GM12878 (cell line): Measurements from ENCODE around the gene PTPRM. TPM values are rescaled to one million over a fixed set of nuclear protein-coding genes. Genes with fewer than 3 reads are reported as not detected.

Experiments used
- ATAC-seq: fragments of 200-7000 bp; cut with Tn5 transposase; 3 replicates; pipeline ENCODE4 v1.9.1; 2020; ENCODE audit warnings: mild to moderate bottlenecking, moderate library complexity
- BruUV-seq: library from RNA; stranded (reverse); fragments of 400-500 nt; replicated peaks from 2 replicates; lab custom pipeline; 2021; lab: Mats Ljungman, UMichigan
- CTCF ChIA-PET: fragments of 300-600 bp; sonication (Branson Sonifier 250); formaldehyde crosslinking; extraction: SDS; loops from one replicate; lab custom pipeline; 2021; ENCODE audit warnings: inconsistent platforms; lab: Yijun Ruan, JAX
- POLR2A ChIA-PET: fragments of 350-600 bp; formaldehyde crosslinking; extraction: SDS; loops from one replicate; lab custom pipeline; 2021; ENCODE audit warnings: inconsistent platforms; lab: Charles Lee
- RAD21 ChIA-PET: fragments of 300-600 bp; sonication (Branson Sonifier 250); formaldehyde crosslinking; loops from one replicate; lab custom pipeline; 2023; ENCODE audit warnings: antibody characterized with exemption; ENCODE audit not compliant: unreplicated experiment; lab: Charles Lee
- SMC1A ChIA-PET: fragments of 300-600 bp; sonication (Branson Sonifier 250); formaldehyde crosslinking; loops from one replicate; lab custom pipeline; 2023; ENCODE audit not compliant: unreplicated experiment, uncharacterized antibody; lab: Charles Lee
- DNase-seq: peaks from one replicate; pipeline ENCODE4 v3.0.0-alpha.2; 2011; ENCODE audit warnings: low read depth, low spot score
- FAIRE-seq: peaks from 3 replicates; lab custom pipeline; 2011; peaks lifted over from hg19 to GRCh38; lab: Jason Lieb, UNC
- H2AFZ ChIP-seq: 2 replicates; pipeline ENCODE4 v1.6.0; 2011; ENCODE audit warnings: low read depth, low read length, control low read depth; ENCODE audit not compliant: control insufficient read depth
- H3K27ac ChIP-seq: 2 replicates; pipeline ENCODE4 v1.5.1; 2011; ENCODE audit warnings: control low read depth; ENCODE audit not compliant: control insufficient read depth, insufficient read depth
- H3K27me3 ChIP-seq, 2 experiments: replicated peaks in 1 of 2; 2 replicates each; pipeline versions ENCODE4 v1.6.0 to v1.6.1; 2011; ENCODE audit warnings: low read length in 1 of 2; ENCODE audit not compliant: control insufficient read depth in 2 of 2, insufficient read depth in 2 of 2
- H3K36me3 ChIP-seq, 2 experiments: 2 replicates each; pipeline ENCODE4 v1.5.1; 2011; ENCODE audit warnings: low read length in 1 of 2; ENCODE audit not compliant: control insufficient read depth in 2 of 2, insufficient read depth in 2 of 2
- H3K4me1 ChIP-seq: 2 replicates; pipeline ENCODE4 v1.6.1; 2011; ENCODE audit warnings: mild to moderate bottlenecking, low read length, moderate library complexity, mixed read lengths; ENCODE audit not compliant: control insufficient read depth, insufficient read depth
- H3K4me2 ChIP-seq: 2 replicates; pipeline ENCODE4 v1.6.0; 2011; ENCODE audit warnings: control low read depth; ENCODE audit not compliant: control insufficient read depth, insufficient read depth
- H3K4me3 ChIP-seq: fragments of 200-600 bp; sonication (generic); 2 replicates; pipeline ENCODE4 v1.5.1; 2016
- H3K79me2 ChIP-seq: 2 replicates; pipeline ENCODE4 v1.6.0; 2011; ENCODE audit warnings: low read length; ENCODE audit not compliant: control insufficient read depth, insufficient read depth
- H3K9ac ChIP-seq: 2 replicates; pipeline ENCODE4 v1.8.0; 2011; ENCODE audit warnings: low read length, control low read depth, mixed read lengths; ENCODE audit not compliant: control insufficient read depth, insufficient read depth
- H3K9me3 ChIP-seq: replicated peaks from 3 replicates; pipeline ENCODE4 v1.5.1; 2011; ENCODE audit warnings: mild to moderate bottlenecking, low read length; ENCODE audit not compliant: control insufficient read depth, insufficient read depth
- H4K20me1 ChIP-seq: 2 replicates; pipeline ENCODE4 v1.6.0; 2011; ENCODE audit not compliant: control insufficient read depth, insufficient read depth
- CEBPZ ChIP-seq: fragments of 150-350 bp; IDR thresholded peaks from 2 replicates; pipeline ENCODE4 v1.6.1; 2016; ENCODE audit warnings: low read depth, low read length
- RAD51 ChIP-seq: fragments of 450-650 bp; IDR thresholded peaks from 2 replicates; pipeline ENCODE4 v1.6.1; 2016; ENCODE audit warnings: moderate library complexity, mild to moderate bottlenecking, inconsistent platforms
- RFX5 ChIP-seq: IDR thresholded peaks from 2 replicates; pipeline ENCODE4 v1.6.1; 2011; ENCODE audit warnings: low read depth, low read length, improper control_type of control experiment
- SKIL ChIP-seq: fragments of 450-650 bp; IDR thresholded peaks from 2 replicates; pipeline ENCODE4 v1.6.1; 2017; ENCODE audit warnings: mild to moderate bottlenecking, low read depth, inconsistent platforms; ENCODE audit not compliant: poor library complexity, severe bottlenecking
- STAT1 ChIP-seq: fragments of 450-650 bp; conservative IDR thresholded peaks from 2 replicates; pipeline ENCODE4 v1.6.1; 2014; ENCODE audit warnings: antibody characterized with exemption, mild to moderate bottlenecking
- WGBS: methylation state at CpG from one replicate; pipeline ENCODE4 v1.1.6; 2016; ENCODE audit warnings: low lambda C conversion rate; ENCODE audit not compliant: insufficient replicate concordance, insufficient coverage; ENCODE audit errors: missing lambda C conversion rate; 5-methylcytosine and 5-hydroxymethylcytosine counted together
- in situ Hi-C: fragments of 300-500 bp; cut with MboI; formaldehyde crosslinking; loops from 9 replicates; pipeline ENCODE4 v1.14.3; 2018; ENCODE audit warnings: mixed read lengths
- intact Hi-C: fragments of 100-400 bp; cut with micrococcal nuclease; formaldehyde crosslinking; loops from one replicate; pipeline ENCODE4 v1.14.2; 2022; ENCODE audit not compliant: unreplicated experiment
- polyA plus RNA-seq, 11 experiments: library from polyadenylated mRNA; depleted of rRNA in 4 of 11; unstranded in 6 of 11; stranded (reverse) in 5 of 11; fragments of >200 nt; fragmentation: Nextera tagmentation in 4 of 11; fragmentation: Illumina TruSeq in 1 of 11; extraction: Ambion mirVana in 4 of 11; extraction: Trizol in 1 of 11; gene quantifications; 1 replicate in 1 of 11; 2 replicates in 10 of 11; pipeline versions ENCODE4 v1.2.1 to v1.2.3, GENCODE V29; 2011 to 2016; ENCODE audit warnings: inconsistent platforms in 2 of 11, missing spikeins in 2 of 11, low read depth in 1 of 11
- total RNA-seq, 4 experiments: library from RNA; depleted of rRNA in 3 of 4; stranded (reverse); fragments of >200 nt in 3 of 4; fragmentation: Illumina TruSeq in 1 of 4; extraction: Trizol in 1 of 4; gene quantifications; 2 replicates each; pipeline versions ENCODE4 v1.2.1 to v1.2.3, GENCODE V29; 2013 to 2021

PTPRM gene
- total and polyA plus RNA-seq, 10 of the 15 experiments (the other 5 are each of a cell fraction or from before 2014, with no cell fraction given): 0.07 to 22.6 (median 0.60) TPM

GRCh38 chr18:7793100-7793499 lies 226.0 kb downstream of the PTPRM start:
- Histone ChIP-seq H3K9me3 (no peaks in the 10 kb centered on the region), H3K27ac (no peak overlapping the region), H3K36me3 (no peaks in the 10 kb centered on the region), H2AFZ (no peak overlapping the region), H3K9ac (no peak overlapping the region), H3K4me1 (no peaks in the 10 kb centered on the region), H3K79me2 (no peaks in the 10 kb centered on the region), H4K20me1 (no peaks in the 10 kb centered on the region), H3K4me3 (no peak overlapping the region), H3K27me3 (no peaks in the 10 kb centered on the region), H3K4me2 (no peak overlapping the region)
- intact Hi-C loops (no loop called here), in situ Hi-C loops (no loop called here)
- SMC1A ChIA-PET: interaction anchor here (0.6 to 2.5 kb wide), 4 partner anchors 10 to 1337 kb away, joined by 3 to 6 read pairs (median 3); no protein-coding TSS in a partner anchor
- RAD21 ChIA-PET: no interaction called here
- DNase-seq: no peak
- BruUV-seq: no TSS peak
- POLR2A ChIA-PET: no interaction called here
- no peak for FAIRE-seq
- ATAC-seq: peak; percentile 45; the same call in 2 of the 3 replicates
- CTCF ChIA-PET: interaction anchor here (1.1 kb wide), 1 partner anchor 13 kb away, joined by 4 read pairs; no protein-coding TSS in a partner anchor
- WGBS: 23% methylated on average over 5 of the region's 5 CpGs
- no peak for TF ChIP-seq RFX5
- no peak for TF ChIP-seq SKIL
- no peak for TF ChIP-seq STAT1
- TF ChIP-seq CEBPZ: no peak
- no peak for TF ChIP-seq RAD51
